OCI-M1 (cell line): ENCODE results near the gene NOS1AP.
"Not testable (repeated sequence)": the region's sequence is repeated elsewhere in the genome, so short reads cannot be mapped to it uniquely, and the experiment has no call there.

ENCODE experiments used
- DNase-seq: peaks from one replicate; lab custom pipeline; 2025; lab: John Stamatoyannopoulos, UW

NOS1AP gene

DNA sequence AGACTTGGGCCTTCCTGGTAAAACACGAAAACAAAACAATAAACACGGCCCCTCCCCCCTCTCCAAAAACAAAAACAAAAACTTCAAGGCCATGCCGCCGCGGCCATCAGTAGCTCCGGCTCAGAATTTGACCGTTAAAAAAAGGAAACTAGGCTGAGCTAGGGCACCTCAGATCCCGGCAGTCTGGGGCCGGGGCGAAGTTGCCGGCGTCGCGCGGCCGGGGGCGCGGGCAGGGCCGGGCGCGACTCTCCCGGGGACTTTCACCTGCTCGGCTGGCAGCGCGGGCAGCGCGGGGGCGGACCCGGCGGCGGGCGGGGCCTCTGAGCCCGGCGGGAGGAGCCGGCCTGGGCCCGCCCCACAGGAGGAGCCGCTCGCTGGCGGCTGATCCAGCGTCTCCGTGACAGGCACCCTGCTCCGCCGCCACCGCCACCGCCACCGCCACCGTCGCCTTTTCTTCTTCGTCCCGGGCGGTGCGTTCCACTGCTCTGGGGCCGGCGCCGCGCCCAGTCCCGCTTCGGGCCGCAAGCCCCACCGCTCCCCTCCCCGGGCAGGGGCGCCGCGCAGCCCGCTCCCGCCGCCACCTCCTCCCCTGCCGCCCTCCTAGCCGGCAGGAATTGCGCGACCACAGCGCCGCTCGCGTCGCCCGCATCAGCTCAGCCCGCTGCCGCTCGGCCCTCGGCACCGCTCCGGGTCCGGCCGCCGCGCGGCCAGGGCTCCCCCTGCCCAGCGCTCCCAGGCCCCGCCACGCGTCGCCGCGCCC is at the start of gene NOS1AP:
NOS1AP (plus strand) TSS at position 358 of the 760 bp plus-strand sequence. CDS start 487 bp downstream, outside the sequence.
- DNase-seq = peak; percentile 83

DNA sequence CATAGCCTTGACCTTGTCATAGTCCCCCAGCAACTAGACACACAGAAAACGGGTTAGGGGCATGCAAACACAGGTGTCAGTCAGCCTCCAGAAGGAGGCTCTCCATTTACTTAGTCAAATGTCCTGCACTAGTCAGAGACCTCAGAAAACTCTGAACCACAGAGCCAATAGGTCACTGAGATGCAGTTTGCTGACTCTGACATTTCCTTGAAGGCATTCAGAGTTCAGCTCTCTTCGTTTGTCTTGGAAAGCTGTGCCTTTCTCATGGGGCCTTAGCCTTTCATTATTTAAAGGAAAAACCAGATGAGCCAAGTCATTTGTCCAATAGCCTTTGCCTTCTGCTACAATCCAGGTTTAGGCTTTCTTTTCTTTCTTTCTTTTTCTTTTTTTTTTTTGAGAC is 49.3 kb upstream of the NOS1AP start:
- no peak for DNase-seq

DNA sequence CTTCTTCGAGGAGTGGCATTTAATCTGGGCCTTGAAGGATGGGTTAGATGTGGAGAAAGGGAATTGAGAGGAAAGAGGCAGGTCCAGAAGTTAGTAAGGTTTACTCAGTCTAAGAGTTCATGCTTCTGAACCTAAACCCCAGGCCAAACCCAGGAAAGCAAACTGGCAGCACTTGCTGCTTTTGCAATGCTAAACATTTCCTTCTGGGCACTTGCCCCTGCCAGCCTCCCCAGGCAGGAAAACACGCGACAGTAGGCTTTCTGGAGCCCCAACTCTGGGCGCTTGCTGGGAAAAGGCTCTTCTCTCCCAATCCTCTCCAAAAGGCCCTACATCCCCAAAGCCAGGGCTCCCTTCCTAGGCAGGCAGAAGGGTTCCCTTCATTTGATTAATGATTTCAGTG is 48.4 kb upstream of the NOS1AP start:
- no peak for DNase-seq

DNA sequence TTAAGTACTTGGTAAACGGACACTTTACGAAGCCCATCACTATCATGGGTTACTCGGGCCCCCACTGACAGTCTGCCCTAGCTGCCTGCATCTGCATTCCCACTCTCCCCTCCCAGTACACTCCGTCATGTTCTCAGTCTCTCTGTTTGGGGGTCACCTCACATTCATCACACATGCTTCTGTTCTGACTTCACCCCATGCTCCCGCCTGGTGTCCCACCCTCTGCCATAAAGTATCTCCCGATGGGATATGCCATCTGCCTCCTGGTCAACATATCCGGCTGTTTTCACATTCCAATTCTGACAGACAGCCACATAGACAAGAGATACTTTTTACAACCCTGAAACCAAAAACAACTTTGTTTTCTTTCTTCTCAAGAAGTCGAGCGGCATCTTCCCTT is 46.9 kb upstream of the NOS1AP start:
- no peak for DNase-seq

DNA sequence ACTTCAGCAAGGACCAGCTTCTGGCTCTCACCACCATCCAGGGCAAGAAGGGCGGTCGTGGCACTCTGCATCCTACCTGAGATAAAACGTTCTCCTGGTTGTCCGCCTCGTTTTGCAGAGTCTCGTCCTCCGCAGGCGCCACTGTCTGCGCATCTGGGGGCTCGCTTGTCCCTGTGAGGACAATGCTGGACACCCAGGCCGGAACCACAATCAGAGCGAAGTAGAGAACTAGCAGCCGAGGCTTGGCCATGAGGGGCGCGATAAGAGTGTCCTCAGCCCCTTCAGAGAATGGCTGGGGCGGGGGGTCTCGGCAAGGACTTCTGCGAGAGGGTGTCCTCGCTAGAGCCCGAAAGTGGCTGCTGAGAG is 46.3 kb upstream of the NOS1AP start:
- DNase-seq = no peak

DNA sequence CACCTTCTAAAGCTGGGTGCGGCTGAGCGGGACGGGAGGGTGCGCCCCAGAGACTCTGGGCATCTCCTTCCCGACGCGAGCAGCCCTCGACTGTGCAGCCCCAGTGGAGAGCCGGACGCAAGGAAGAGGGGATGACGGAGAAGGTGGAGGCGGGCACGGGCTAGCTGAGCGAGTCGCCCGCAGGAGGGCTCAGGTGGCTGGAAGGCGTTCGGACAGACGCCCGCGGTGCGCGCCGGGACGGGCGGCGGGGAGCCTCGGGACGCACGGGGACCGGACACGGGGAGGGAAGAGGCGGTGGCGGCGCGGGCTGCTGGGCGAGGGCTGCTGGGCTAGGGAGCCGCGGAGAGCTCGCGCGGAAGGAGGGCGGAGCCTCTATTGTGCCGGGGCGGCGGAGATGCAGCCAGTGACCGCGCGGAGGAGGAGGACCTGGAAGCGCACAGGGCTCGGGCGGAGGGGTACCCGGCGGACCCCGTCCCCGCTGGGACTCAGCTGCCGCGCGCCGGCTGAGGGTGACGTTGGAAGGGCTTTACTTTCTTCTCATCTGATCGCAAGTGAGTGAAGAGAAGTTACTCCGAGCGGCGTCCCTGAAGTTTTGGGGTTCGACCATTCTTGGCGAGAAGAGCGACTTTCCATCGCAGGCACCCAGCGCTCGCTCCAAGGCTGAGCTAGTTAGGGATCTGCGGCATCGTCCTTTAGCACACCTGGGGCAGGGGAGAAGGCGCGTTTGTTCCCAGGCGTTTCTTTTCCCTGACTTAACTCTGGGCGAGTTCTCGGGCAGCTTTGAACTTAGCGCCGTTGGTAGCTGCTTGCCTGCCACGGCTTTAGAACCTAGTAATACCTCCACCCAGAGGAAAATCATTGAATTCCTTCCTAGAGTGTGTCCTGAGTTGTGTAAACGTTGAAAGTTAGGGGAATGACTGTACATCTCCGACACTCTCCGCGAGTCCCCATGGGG is 45.7 kb upstream of the NOS1AP start, which contains the start of gene OLFML2B:
OLFML2B (minus strand) TSS at position 323 of the 955 bp plus-strand sequence. CDS start 439 bp downstream, outside the sequence.
- DNase-seq = peak; percentile 78

DNA sequence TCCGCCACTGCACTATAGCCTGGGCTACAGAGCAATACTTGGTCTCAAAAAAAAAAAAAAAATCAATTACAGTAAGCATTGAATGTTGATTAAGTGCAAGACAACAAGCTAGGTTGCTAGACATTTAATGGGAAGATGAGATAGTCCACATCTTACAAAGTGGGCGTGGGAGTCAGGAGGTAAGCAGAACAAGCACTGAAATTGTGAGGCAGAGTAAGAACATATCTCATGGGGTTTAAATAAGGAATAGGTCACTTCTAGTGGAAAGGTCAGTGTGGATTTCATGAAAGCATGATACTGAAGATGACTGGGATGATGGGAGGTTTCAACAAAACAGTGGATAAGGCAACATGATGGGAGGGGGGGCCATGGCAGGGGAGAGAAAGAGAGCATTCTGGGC is 44.0 kb upstream of the NOS1AP start:
- DNase-seq = no peak

DNA sequence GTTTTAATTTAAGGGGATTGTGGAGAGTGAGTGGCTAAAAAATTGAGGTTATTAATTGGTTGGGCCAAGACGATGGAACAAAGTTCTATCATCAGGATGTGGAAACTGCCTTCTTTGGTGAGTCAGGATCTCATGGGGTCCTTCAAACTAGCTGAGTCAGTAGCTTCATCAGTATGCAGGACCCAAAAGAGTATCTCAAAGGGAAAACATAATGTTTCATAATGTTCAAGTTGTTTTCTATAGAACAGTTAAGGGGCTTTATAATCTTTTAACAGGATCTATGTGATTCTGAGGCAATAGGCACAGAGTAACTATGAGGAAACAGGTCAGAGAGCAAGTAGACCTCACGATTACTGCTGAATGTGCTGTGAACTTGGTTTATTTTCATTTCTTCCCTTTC is 42.6 kb upstream of the NOS1AP start:
- DNase-seq = no peak

DNA sequence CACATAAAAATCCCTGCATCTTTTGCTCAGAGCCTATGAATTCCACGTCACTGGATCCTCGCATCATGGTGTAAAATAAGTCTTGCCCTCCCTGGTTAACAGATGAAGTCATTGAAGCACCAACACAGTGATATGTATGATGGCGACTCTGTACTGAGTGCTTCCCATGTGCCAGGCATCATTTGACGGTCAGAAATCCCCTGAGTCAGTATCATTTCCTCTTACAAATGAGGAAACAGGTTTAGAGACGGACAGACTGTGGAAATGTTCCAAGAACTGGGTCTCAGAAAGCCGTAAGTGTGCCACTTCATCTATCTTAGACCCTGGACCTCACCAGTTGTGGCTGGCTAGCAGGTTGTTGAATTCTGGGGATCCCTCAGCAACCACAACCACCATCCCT is 40.8 kb upstream of the NOS1AP start:
- peak; percentile 34 for DNase-seq

DNA sequence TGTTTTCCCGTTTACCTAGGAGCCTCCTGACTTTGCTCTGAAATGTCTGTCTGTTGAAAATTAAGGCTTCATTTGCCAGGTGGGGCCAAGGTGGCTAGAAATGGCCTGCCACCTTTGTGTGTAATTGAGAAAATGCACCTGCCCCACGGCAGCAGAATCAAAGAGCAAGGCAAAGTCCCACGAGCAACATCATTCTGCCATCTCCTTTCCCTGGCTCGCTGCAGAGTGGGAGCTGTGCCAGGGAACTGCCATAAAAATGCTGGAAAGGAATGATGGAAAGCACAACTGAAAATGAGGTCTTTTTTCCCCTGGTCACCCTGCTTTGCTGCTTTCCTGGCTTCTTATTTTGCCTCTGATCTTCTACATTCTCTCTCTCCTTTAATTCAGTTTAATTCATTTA is 40.3 kb upstream of the NOS1AP start:
- DNase-seq = no peak

DNA sequence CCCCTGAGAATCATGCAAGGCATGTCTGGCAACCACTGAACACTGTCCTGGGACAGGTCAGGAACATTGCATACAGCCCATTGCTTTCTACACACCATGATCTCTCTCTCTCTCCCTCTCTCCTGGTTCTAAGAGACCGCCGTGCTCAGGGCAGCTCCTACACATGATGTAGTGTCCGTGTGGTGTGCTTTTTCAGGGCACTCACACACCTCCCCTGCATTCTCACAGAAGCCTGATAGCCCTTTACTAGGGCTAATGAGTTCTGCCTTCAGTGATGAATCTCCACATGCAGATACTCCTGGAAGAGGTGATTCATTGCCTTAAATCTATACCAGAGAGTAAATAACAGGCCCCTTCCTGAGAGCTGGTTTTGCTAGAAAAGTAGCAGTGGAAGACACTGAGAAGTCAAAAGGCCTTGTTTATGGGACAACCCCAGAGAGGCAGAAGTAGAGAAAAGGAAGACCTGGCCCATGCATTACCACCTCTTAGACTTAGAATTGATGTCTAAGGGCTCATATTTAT is 38.7 kb upstream of the NOS1AP start:
- DNase-seq = no peak

DNA sequence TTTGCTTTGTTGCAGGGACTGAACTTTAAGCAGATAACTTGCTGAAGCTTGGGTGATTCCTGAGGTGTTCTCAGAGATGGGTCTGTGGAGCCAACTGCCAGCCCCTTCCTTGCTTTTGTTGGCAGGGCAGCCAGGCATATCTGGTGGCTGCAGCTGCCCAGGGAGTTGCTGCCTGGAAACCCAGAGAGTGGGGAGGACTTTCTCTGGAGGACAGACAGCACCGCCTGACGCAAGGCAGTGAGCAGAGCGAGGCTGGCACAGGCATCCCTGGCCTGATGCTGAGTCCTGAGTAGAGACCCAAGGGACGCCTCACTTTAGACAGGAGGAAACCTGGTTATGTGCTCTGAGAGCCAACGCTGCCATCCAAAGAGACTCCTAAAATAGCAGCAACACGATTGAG is 36.1 kb upstream of the NOS1AP start:
- DNase-seq = no peak

DNA sequence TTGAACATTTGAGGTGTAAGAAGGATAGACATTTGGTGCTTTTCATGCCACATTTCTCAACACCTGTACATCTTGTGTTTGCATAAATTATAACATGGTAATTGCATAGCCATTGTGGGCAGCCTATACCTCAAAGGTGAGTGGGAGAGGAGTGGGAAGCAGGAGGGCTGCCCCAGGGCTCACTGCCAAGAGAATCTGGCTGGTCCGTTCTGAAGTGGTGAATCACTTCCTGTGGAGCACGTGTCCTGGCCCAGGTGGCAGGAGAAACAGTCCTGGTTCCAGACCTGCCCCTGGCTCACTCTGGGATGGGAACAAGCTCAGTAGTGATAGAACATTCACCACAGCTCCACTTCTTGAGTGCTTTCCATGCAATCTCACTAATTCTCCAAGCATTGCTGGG is 34.2 kb upstream of the NOS1AP start:
- no peak for DNase-seq

DNA sequence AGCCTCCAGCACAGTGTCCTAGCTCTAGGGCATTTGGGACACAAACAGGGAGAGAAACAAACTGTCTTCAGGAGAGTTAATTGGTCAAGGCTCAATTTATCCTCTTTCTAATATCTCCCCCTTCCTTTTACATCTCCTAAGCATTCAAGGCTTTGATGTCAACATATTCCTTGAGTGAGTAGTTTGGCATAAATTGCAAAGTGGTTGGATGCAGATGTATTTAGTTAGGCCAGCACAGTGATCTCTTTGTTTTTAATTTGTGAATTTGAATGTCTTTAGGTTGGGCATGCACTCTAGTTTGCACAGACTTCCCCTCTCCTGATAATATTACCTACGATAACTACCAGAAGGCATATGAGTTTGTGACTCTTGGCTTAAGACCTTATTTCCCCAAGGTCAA is 33.3 kb upstream of the NOS1AP start:
- DNase-seq = no peak

DNA sequence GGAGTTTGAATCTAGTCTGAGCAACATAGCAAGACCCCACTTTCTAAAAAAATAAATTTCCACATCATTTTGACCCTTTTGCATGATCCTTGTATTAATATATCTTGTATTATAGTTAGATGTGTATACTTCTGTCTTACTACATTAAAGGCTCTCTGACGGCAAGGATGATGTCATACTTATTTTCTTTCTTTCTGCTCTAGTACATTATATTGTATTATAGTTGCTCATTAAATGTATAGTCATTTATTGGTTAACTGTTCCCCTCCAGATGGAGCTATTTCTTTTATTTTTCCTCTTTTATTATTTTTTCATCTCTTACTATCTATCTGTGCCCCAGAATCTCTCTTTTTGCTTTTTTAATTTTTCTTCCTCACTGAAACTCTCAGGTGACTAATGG is 30.9 kb upstream of the NOS1AP start:
- no peak for DNase-seq

DNA sequence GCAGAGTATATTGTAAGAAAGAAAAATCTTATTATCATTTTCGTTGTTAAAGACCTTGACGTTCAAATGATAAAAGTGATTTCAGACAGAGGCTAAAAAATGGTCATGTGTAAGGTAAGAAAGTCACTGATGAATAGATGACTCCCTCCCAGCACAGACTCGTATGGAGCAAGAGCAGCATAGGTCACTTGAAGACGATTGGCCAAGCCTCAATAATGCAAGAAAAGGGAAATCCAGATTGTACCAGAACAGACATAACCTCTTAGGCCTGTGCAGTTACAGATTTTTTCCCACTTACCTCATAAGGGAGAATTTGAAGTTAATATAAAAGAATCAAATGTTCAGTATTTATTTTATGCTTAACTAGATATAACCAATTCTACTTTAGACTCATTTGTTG is 29.5 kb upstream of the NOS1AP start:
- DNase-seq = peak; percentile 13

DNA sequence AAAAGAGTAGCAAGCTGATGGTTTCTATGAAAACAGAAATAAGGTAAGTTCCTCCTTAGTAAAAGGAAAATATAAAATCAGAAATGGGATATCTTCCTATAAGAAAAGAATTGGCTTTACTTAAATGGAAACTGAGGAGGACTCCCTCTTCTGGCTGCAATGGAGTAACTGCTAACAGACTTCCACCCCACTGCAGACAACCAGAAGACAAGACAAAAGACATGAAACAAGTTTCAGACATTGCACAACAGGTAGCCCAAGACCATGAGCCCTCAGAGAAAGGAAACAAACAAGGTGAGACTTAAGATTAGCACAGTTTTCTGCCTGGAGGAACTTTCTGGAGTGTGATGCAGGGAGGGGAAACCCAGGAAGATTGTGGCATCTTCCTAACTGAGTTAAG is 28.8 kb upstream of the NOS1AP start:
- peak; percentile 50 for DNase-seq

DNA sequence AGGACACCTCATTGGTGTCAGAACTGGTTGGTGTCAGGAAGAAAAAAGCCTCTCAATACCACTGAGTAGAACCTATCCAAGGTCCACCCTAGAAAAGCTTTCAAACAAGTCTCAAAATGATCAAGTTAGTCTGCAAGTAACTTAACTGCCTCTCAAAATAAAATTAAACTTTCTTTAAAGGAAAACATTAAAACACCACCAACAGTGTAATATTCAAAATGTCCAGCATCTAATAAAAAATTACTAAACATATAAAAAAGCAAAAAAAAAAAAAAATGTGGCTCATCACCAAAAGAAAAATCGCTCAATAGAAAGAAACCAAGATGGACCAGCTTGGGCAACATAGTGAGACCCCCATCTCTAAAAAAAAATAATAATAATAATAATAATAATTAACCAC is 27.1 kb upstream of the NOS1AP start:
- DNase-seq = no peak

DNA sequence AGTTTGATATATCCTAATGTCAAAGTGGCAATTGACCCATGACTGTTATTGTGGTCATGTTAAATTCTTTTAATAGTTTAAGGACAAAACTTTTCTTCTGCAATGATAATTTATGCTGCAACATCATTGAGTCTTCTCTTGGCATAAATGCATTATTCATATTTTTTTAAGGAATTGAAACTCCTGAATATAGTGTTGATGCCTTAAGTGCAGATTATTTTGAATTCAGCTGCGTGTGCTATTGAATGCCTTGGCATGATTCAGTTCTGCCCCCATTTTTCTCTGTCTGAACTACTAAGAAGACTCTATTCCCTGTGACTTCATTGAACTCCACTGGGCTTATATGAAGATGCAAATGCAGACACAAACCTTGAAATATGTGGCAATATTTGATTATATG is 22.6 kb upstream of the NOS1AP start:
- no peak for DNase-seq

DNA sequence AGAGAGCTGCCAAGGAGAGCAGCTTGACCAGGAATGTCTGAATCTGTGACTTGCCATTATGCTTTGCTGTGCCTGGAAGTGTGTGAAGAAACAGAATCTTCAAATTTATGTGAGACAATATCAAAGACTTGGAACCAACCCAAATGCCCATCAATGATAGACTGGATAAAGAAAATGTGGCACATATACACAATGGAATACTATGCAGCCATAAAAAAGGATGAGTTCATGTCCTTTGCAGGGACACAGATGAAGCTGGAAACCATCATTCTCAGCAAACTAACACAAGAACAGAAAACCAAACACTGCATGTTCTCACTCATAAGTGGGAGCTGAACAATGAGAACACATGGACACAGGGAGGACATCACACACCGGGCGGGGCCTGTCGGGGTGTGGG is 15.5 kb upstream of the NOS1AP start:
- DNase-seq = not testable (repeated sequence)

DNA sequence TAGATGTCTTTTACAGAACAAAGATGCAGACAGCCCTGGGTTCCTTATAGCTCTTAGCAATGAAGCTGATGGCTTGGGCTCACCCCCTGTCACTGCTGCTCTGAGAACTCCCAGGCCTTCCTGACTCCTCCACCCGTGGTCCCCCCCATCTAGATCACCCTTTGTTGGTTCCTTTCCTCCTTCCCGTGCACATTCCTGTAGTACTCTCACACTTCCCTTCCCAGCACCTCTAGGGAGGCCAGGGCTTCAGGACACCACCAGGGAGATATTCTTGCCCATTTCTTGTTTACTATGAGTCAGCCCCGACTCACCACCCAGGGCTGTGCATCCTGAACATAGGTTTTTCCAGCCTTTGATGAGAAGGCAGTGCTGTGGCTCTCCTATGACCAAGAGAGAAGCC is 14.4 kb upstream of the NOS1AP start:
- DNase-seq = no peak

DNA sequence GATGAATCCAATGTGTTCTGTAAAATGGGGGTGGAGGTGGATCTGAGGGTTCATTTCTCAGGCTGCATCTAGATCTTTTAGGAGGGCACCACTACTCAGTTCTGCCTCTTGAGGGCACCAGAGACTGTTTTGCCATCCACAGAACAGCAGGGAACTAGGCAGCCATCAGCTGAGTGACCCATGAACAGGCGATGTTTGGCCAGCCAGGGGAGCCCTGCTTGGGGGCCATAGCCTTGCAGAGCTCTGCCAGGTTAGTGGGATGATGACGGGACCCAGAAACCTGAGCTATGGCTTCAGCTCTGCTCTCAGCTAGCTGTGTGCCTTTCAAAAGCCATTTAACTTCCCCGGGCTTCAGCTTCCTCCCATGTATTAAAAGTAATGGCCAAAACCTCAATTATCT is 13.4 kb upstream of the NOS1AP start:
- peak; percentile 79 for DNase-seq

DNA sequence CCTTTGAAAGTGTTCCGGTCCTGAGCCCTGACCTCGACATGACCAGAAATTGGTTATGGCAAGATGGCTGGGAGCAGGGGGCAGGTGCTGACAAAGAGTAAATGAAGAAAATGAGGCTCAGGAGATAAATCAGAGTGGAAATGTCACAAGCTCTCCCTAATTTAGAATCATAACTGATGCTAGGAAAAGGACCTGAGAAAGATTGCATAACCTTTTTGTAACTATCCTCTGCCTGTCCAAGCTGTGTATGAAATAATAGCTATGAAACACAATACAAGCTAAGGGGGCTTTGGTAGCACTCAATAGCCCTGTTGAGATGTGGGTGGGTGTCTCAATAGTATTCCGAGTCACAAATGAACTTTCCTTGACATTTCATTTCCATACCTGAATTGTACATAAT is 12.9 kb upstream of the NOS1AP start:
- DNase-seq = no peak
